ENCODE results near the gene ABHD6. TPM values are rescaled to one million over a fixed set of nuclear protein-coding genes. Genes with fewer than 3 reads are reported as not detected.
"Not testable (repeated sequence)": the region's sequence is repeated elsewhere in the genome, so short reads cannot be mapped to it uniquely, and the experiment has no call there.

The ABHD6 gene
- total RNA-seq, 2 donors from 2014 or later: 16.5 to 24.5 TPM

- TF ChIP-seq, protein P1, sequence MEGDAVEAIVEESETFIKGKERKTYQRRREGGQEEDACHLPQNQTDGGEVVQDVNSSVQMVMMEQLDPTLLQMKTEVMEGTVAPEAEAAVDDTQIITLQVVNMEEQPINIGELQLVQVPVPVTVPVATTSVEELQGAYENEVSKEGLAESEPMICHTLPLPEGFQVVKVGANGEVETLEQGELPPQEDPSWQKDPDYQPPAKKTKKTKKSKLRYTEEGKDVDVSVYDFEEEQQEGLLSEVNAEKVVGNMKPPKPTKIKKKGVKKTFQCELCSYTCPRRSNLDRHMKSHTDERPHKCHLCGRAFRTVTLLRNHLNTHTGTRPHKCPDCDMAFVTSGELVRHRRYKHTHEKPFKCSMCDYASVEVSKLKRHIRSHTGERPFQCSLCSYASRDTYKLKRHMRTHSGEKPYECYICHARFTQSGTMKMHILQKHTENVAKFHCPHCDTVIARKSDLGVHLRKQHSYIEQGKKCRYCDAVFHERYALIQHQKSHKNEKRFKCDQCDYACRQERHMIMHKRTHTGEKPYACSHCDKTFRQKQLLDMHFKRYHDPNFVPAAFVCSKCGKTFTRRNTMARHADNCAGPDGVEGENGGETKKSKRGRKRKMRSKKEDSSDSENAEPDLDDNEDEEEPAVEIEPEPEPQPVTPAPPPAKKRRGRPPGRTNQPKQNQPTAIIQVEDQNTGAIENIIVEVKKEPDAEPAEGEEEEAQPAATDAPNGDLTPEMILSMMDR (IDR thresholded peaks at IDR 0.05): no peak
- H3K9ac ChIP-seq (ENCODE audit: low read depth in 2 of 2, low read length in 2 of 2): no peak overlapping the region
- no peak overlapping the region for H3K4me3 ChIP-seq
- H3K36me3 ChIP-seq: no peaks in the 10 kb centered on the region
- no peaks in the 10 kb centered on the region for H3K27me3 ChIP-seq
- no peak for DNase-seq
- H3K4me1 ChIP-seq: no peaks in the 10 kb centered on the region
- no peak overlapping the region for H3K27ac ChIP-seq
- intact Hi-C loops (cut with DNase I): loop anchor here (10.0 kb wide), 1 partner anchor 298 kb away; no protein-coding TSS in a partner anchor
- H3K9me3 ChIP-seq: no peaks in the 10 kb centered on the region
Measured at GRCh38 chr3:58337190-58337589, 99.6 kb downstream of the ABHD6 start.

DNA sequence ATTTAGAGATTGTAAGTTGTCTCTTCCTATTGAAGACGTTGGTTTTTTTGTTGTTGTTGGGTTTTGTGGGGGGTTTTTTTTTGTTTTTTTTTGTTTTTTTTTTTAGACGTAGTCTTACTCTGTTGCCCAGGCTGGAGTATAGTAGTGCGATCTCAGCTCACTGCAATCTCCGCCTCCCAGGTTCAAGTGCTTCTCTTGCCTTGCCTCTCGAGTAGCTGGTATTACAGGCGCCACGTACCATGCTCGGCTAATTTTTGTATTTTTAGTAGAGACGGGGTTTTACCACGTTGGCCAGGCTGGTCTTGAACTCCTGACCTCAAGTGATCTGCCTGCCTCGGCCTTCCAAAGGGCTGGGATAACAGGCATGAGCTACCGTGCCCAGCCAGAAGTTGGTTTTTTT, 101.6 kb downstream of the ABHD6 start:
- H3K27ac ChIP-seq; H3K4me1 ChIP-seq; H3K27me3 ChIP-seq; H3K9me3 ChIP-seq; H3K9ac ChIP-seq (ENCODE audit: low read depth in 2 of 2, low read length in 2 of 2); DNase-seq; H3K36me3 ChIP-seq; H3K4me3 ChIP-seq: not testable (repeated sequence)
- intact Hi-C loops (cut with DNase I): loop anchor here (10.0 kb wide), 1 partner anchor 296 kb away; no protein-coding TSS in a partner anchor

DNA sequence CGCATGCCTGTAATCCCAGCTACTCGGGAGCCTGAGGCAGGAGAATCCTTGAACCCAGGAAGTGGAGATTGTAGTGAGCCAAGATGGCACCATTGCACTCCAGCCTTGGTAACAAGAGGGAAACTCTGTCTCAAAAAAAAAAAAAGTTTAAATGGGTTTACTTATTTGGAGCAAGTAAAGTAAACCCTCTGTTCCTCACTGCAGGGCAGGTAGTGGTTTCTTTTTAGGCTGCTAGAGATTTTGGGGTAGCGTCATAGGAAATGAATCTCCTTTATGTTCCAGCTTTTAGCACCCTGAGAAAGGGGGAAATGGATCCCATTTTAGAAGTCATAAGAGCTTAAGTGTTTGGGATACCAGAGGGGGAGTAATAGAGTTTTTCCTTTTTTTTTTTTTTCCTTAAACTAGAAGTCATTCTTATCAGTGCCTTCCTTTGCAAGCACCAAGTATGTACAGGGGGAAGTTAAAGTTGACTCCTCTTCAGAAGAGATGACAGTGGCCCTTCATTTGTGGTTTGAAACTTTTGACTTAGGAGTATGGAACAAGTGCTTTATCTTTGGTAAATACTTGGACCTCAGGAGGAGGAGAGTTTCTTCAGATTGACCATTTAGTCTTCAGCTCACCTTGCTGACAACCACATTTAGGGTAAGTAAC, 103.1 kb downstream of the ABHD6 start:
- no peak overlapping the region for H3K4me3 ChIP-seq
- no peaks in the 10 kb centered on the region for H3K36me3 ChIP-seq
- DNase-seq: no peak
- H3K4me1 ChIP-seq: no peaks in the 10 kb centered on the region
- no peak overlapping the region for H3K27ac ChIP-seq
- intact Hi-C loops (cut with DNase I): no loop called here
- H3K9ac ChIP-seq (ENCODE audit: low read depth in 2 of 2, low read length in 2 of 2): no peak overlapping the region
- H3K27me3 ChIP-seq: no peaks in the 10 kb centered on the region
- TF ChIP-seq, protein P1 (IDR thresholded peaks at IDR 0.05): no peak
- no peaks in the 10 kb centered on the region for H3K9me3 ChIP-seq

DNA sequence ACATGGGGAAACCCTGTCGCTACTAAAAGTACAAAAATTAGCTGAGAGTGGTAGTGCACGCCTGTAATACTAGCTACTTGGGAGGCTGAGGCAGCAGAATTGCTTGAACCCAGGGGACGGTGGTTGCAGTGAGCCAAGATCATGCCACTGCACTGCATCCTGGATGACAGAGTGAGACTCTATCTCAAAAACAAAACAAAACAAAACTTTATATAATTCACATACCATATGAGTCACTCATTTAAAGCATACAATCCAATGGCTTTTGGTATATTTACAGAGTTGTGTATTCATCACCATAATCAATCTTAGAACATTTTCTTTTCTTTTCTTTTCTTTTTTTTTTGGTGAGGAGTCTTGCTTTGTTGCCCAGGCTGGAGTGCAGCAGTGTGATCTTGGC, 103.8 kb downstream of the ABHD6 start:
- intact Hi-C loops (cut with DNase I): no loop called here
- H3K4me1 ChIP-seq: no peaks in the 10 kb centered on the region
- H3K4me3 ChIP-seq: no peak overlapping the region
- no peak overlapping the region for H3K27ac ChIP-seq
- no peak for DNase-seq
- H3K9ac ChIP-seq (ENCODE audit: low read depth in 2 of 2, low read length in 2 of 2): no peak overlapping the region
- no peaks in the 10 kb centered on the region for H3K36me3 ChIP-seq
- TF ChIP-seq, protein P1 (IDR thresholded peaks at IDR 0.05): no peak
- no peaks in the 10 kb centered on the region for H3K27me3 ChIP-seq
- no peaks in the 10 kb centered on the region for H3K9me3 ChIP-seq

GRCh38 chr3:58342676-58343075, 105.1 kb downstream of the ABHD6 start:
- intact Hi-C loops (cut with DNase I): no loop called here
- H3K9me3 ChIP-seq: no peaks in the 10 kb centered on the region

More at GRCh38 chr3:58342676-58343075, 105.1 kb downstream of the ABHD6 start:
- H3K36me3 ChIP-seq: no peaks in the 10 kb centered on the region
- H3K9ac ChIP-seq (ENCODE audit: low read depth in 2 of 2, low read length in 2 of 2): no peak overlapping the region
- H3K4me1 ChIP-seq: no peaks in the 10 kb centered on the region
- H3K27me3 ChIP-seq: no peaks in the 10 kb centered on the region
- DNase-seq: no peak
- TF ChIP-seq, protein P1 (IDR thresholded peaks at IDR 0.05): no peak
- H3K27ac ChIP-seq: no peak overlapping the region
- no peak overlapping the region for H3K4me3 ChIP-seq

Other genes starting within 250 kb of the ABHD6 start
- gene FLNB, start 229.4 kb upstream of the ABHD6 start, total RNA-seq: 100 to 1,000 TPM; 246 to 362 TPM
- gene DNASE1L3, start 26.8 kb upstream of the ABHD6 start, total RNA-seq: 1 to 10 TPM; 2.2 to 6.2 TPM
- gene RPP14, start 68.5 kb downstream of the ABHD6 start, total RNA-seq: 10 to 100 TPM; 17.8 to 19.5 TPM
- gene HTD2, start 68.7 kb downstream of the ABHD6 start, total RNA-seq: 10 to 100 TPM in 1 of 2 donors, 1 to 10 TPM in 1; 9.6 to 13.6 TPM
- 10 to 100 TPM in 1 of 2 donors, 1 to 10 TPM in 1; 9.3 to 11.4 TPM for gene PXK, start 95.1 kb downstream of the ABHD6 start, total RNA-seq
- 10 to 100 TPM; 66.9 to 87.4 TPM for gene PDHB, start 196.0 kb downstream of the ABHD6 start, total RNA-seq

Measured in colonic mucosa (tissue), 4 donors.